Cardiac septum (tissue), 1 donor: ENCODE results near the gene TBX21. TPM values are rescaled to one million over a fixed set of nuclear protein-coding genes. Genes with fewer than 3 reads are reported as not detected.

Experiments used
- DNase-seq: peaks from one replicate; pipeline ENCODE4 v3.0.0-alpha.2; 2020; ENCODE audit warnings: low spot score
- intact Hi-C: fragments of 100-400 bp; cut with DNase I; formaldehyde crosslinking; loops from one replicate; pipeline ENCODE4 v1.14.0; 2022
- total RNA-seq: library from RNA; stranded (reverse); fragmentation: NEBNext Ultra II Directional; extraction: Animal tissue kit (Norgen Biotek cat#: 25700); gene quantifications from one replicate; pipeline ENCODE4 v1.2.1, GENCODE V29; 2021
- donor health status: DM: no; HTN: no; CAD: no.

TBX21 gene
- total RNA-seq, 1 donor from 2014 or later = 0.30 TPM

DNA sequence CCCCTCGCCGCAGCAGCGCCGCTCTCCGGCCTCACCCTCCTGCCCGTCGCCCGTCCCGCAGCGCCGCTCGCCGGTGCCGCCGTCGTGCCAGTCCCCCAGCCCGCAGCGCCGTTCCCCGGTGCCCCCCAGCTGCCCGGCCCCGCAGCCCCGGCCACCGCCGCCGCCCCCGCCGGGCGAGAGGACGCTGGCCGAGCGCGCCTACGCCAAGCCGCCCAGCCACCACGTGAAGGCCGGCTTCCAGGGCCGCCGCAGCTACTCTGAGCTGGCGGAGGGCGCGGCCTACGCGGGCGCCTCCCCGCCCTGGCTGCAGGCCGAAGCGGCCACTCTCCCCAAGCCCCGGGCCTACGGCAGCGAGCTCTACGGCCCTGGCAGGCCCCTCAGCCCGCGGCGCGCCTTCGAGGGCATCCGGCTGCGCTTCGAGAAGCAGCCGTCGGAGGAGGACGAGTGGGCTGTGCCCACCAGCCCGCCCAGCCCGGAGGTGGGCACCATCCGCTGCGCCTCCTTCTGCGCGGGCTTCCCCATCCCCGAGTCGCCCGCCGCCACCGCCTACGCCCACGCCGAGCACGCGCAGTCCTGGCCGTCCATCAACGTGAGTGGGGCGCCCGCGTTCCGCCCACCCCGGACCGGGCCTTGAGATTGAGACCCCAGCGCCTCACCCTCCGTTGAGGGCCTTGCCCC, 24.0 kb upstream of the TBX21 start:
- intact Hi-C loops = no loop called here
- DNase-seq = no peak

DNA sequence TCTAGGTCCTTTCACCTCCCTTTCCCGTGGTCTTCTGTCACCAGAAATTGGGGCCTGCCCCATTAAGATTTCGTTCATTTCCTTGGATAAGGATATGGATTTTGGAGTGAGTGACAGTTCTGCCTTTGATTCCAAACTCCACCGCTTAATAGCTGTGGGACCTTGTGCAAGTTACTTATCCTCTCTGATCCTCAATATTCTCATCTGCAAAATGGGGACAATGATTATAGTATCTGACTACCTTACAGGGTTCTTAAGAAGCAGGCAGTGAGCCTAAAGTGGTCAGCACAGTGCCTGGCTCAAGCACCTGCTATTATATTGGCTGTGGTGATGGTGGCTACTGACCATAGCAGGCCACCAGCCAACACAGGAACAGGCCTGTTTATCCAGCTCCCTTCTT, 23.4 kb upstream of the TBX21 start:
- intact Hi-C loops = no loop called here
- no peak for DNase-seq

DNA sequence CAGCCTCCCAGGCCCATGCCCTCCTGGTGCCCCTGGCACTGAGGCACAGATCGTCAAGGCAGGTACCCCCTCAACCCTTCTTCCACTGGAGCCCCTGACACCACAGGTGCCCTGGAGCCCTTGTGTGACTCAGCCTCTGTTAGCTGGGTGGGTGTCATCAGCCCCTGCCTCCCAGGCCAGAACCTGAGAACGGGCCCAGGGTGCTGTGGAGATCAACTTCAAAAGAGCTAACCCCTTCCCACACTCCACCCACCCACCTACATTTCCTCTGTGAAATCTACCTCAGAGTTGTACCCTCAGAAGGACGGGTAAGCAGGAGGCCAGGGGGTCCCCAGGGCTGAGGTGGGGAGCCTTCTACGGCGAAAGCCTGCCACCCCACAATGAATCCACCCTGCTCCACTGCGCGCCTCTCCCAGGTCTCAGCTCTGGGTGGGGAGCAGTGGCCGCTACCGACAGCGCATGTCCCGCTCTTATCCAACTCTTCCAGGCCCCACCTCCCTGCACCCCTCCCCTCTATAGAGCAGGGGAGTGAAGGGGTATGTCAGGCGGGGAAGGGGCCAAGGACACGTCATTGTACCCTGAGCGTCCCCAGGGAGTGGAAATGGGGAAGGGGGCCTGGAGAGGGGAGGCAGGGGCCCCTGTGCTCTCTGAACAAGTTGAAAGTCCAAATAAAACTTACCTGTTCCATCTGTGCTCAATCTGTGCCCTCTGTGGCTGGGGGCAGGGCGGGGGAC, 21.5 kb upstream of the TBX21 start:
- intact Hi-C loops = no loop called here
- no peak for DNase-seq

DNA sequence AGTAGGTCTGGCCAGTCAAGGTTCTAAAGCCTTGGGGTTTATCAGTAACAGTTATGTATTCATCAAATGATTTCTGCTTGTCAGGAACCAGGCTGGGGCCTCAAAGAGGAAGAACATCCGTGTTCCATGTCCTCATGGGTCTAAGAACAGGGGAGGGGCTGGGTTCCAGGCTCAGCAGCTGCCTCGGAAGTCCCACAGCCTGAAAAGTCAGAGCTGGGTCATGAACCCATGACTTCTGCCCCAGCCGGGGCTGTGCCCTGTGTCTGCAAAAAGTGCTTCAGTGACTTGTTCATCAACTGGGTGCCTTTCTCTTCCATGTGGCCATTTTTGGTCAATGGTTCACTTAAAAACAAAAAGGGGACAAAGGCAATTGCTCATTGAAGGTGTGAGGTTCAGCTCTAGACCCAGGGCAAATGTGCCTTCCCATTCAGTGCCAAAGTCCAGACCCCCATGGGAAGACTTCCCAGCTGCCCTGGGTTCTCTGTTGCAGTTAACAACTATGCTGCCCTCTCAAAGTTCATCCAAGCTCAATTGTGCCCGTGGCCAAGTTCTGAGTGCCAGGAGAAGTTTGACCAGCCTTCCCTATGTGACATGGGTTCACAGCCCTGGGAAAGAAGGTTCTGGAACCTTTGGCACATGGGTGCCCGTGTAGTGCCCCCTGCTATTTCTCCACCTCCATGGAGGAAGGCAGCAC, 20.6 kb upstream of the TBX21 start:
- intact Hi-C loops = no loop called here
- DNase-seq = no peak

DNA sequence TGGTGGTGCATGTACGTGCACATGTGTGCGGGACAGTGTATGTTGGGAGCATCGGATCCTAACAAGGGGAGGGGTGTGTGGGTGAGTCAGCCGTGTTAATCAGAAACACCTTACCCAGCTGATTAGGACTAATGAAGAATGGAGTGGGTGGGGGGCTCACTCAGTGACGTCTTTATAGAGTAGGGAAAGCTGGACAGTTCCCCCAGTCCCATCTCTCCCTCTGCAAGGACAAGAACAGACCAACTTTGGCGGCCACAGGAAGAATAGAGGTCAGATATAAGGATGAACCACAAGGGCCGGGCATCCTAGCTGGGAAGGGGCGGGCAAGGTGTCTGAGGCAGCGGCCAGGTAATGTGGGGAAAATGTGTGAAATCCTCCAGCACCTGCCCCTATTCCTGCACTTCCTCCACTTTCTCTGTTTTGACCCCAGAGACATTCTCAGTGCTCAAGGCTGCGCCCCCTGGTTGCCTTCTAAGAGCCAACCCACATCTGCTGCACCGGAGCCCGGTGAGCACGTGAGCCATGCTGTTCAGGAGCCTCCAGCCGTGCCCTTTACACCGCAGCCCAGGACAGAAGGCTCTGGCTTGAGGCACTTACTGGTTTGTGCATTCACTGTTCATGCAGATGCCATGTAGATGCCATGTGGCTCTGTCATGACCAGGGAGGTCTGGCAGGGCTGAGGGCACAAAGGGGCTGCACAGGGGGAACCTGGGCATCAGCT, 18.9 kb upstream of the TBX21 start:
- no peak for DNase-seq
- intact Hi-C loops = no loop called here

DNA sequence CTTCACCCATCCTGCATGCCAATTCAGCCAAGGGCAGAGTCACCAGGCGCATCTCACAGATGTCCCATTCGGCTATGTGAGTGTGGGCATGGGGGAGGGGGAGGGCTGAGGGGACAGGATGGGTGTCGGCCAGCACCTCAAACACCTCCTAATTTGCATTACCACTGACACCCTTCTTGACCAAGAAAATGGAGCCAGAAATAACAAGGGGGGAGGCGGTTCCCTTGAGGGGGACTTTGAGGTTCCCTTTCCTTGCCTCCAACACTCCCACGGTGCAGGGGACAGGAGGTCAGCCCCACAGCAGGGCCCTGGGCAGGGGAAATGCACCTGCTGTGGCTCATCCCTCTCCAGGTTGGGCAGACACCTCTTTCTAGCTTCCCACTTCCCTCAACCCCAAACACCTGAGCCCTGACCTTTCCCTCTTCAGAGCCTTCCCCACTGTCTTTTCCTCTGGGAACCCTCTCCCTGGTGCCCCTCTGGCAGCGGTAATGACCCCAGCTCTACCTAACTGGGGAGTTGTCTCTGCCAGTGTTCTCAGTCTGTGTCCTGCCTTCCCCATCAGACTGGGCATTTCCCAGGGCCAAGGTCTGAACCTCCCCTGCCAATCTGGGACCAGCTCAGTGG, 18.2 kb upstream of the TBX21 start:
- intact Hi-C loops = no loop called here
- DNase-seq = no peak

DNA sequence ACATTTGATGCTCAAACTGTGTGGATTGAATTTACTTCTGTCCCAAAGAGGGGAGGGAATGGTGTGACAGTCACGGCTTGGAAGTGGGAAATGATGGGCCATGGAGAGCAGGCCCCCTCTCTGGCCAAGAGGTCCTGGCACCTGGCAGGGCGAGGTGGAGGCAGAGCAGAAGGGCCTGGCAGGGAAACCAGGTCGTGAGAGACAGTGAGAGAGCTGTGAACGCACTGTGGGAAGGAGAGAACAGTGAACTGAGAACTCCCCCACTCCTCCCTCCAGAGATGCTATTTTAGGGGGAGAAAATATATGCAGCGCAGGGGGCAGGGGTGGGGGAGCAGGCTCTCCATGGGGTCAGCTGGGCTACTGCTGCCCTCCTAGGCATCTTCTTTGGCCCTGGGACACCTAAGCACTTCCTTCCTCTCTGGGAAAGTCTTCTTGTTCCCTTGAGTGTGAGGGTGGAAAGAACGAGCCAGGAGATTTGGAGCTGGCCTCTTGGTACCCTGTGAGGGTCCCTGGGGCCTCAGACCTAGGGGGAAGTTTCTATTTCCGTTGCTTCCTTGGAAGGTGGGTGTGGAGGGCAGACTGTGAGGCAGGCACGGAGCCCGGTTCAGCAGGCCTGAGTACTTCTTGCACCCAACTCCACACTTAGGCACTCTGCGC, 17.2 kb upstream of the TBX21 start:
- no peak for DNase-seq
- intact Hi-C loops = no loop called here

DNA sequence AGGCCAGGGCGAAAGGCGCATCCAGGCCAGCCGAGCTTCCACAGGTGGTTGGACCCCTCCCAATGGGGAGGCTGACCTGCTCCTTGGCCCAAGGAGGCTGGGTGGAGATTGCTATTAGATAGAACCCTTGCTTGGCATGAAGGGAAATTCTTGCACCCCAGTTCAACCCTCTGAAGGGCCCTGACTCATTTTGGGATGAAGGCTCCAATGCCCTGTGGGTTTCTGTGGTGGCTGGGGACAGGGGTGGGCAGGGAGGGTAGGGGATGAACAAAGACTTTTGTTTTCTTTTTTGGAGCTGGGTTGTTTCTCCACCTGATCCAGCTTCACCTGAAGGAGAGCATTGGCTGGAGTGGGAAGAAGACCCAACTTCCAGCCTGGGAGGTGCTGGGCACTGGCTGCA, 16.7 kb upstream of the TBX21 start:
- intact Hi-C loops = no loop called here
- no peak for DNase-seq

DNA sequence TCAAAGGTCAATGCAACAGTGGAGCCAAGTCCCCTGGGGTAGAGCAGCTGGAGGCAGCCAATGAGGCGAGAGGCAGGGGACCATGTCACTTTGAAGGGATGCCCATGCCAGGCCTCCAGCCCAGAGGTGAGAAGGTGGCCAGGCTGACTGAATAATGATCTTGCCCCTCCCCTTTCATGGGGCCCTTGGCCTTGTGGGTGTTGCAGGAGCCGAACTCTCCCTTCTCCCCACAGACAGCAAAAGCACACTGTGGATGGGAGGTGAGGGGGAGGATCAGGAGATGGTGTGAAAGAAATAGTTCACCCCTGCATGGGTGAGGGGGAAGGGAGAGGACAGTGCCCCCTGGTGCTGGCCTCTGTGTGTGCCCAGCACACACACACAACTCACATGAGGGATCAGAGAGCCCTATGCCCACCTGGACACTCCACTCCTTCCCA, 15.8 kb upstream of the TBX21 start:
- DNase-seq = no peak
- intact Hi-C loops = no loop called here

DNA sequence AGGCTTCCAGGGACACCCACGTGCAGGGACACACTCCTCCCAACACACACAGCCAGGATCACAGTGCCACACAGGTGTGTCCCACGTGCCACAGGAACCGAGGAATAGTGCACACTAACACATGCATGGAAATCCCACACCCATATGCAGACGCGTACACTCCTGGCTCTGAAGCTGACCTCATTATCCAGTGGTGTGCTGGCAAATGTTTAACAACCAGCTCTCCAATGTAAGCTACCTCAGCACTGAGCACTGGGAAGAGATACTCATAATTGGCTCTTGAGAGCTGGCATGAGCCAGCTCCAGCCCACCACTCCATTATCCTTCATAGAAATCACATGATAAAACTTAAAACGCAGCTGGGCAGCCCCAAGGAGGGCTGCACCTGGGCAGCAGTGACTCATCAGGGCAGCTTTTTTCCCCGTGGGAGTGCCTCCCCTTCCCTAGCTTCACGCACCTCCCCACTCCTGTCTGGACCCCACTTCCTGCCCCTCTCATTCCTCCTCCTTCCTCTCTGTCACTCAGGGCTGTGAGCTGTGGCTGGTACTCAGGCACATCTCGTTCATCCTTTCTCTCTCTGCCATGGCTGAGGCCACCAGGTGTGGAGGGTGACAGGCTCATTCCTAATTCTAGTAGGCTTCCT, 14.9 kb upstream of the TBX21 start:
- no peak for DNase-seq
- intact Hi-C loops = no loop called here

DNA sequence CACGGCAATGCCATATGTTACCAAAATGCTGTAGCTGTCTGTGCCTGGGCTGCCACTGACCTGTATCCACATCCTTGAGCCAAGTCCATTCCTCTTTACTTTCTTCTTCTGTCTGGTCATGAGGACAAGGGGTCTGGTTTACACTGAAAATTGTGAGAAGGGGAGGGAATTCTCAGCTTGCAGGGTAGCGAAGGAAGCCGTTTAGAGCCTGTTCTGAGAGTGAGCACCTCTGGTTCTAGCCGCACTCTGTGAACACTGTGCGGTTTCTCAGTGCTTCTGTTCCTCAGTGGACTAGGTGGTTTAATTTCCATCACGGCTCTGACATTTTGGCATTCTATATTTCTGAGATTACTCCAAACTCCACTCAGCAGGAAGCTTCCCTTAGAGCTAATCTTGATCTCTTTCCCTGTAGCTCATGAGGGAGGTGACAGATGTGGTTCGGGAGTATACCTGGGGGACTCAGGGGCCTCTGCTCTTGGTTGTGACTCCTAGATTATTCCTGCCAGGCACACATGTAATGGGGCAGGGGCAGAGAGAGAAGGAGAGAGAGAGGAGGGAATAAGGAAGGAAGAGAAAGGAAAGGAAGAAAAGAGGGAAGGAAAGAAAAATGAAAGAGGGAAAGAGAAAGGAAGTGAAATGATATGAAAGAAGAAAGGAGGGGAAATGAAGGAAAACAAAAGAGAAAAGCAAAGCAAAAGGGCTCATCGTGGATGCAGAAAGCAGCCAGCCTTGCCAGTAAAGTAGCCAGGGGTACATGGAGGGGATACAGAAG, 14.2 kb upstream of the TBX21 start:
- intact Hi-C loops = no loop called here
- no peak for DNase-seq

DNA sequence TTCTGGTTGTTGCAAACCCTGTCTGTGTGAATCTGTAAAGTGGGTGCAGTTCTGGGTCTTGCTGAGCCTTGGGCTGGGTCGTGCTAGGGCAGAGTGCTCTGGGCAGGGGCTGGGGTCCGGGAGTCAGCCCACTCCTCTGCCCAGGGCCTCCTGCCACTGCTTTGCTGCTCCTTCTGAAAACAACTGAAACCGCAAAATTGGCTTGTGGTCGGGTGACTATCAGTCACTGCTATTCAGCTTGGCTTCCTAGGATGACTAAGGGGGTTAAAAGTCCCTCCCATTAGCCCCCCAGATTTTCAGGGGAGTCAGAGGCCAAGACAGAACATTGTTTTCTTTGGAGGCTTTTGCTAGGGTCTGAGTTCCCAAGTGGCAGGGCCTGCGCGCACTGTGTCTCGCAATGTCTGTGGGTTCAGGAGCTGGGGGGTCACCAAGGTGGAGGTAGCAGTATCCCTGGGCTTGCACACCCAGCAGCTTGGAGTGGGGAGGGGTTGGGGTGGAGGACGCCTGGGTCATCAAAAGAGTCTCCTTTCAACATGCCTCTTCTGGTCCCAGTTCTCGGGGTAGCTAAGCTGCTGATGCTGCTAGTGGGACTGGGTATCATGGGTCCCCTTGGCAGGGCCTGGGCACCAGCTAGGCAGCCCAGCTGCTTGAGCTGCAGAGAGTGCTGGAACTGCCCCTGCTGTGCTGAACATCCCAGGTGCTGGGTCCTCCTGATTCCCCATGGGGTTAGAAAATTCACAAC, 13.5 kb upstream of the TBX21 start:
- intact Hi-C loops = no loop called here
- no peak for DNase-seq

DNA sequence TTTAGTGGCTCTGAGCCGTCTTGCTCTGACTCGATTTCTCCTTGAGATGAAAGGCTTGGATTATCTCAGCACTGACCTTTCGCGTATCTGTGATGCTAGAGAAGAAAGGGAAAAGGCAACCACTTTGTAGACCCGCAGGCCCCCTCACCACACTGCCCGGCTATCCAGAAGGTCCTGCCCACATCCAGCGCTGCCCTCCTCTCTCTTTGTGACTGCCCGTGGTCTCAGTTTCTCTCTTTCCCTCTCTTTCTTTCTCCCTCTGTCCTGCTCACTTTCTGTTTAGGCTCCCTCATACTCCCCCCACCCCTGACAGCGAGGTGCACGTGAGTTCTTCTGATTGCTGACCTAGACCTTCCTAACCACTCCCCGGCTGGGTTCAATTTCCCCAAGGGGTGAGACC, 12.8 kb upstream of the TBX21 start:
- intact Hi-C loops = no loop called here
- DNase-seq = no peak

DNA sequence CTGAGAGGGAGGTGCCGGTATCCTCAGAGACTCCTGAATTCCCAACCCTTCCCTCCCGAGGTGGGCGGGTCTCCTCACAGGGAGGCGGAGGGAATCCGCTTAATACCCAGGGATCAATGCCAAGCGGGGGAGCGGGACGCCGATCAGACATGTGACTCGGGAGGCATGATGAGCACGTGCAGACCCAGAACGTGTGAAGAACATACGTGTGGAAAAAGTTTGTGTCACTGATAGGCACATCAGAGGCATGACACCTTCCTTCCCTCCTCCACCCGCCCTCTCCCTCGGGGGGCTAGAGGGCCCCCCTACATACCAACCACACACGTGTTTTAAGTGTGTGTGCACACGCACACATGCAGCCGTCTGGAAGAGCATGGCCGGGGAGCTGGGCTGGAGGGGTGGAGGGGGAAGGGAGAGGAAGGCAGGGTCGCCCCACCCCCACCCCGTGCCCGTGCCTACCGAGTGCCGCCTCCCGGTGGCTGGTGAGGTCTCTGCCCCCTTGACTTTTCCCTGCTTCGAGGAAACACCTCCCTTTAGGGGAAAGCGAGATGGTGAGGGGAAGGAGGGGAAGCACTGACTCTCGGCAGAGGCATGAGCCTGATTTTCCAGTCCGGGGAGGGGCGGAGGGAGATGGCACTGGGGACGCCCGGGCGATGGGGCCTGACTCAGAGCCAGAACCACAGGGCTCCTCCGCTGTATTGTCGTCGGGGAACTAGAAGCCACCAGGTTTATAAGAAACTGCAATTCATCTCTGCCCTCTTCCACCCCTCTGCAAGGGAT, 12.1 kb upstream of the TBX21 start:
- DNase-seq = no peak

DNA sequence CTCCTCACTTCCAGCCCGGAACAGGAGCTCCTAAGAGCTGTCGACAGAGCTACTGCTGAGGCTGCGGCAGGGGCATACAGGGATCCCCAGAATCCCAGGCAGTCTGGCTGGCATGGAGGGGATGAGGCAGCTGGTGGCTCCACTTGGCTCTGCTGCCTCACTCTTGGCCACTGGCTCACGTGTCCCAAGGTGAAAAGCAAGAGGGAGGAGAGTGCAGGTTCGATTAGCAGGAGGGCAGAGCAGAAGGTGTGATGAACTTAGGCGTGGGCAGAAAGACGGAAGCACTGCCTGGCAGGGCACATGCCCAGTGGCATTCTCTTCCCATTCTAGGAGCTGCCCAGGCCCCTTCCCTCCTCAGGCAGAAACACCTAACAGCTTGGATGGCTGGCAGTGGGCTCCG, 11.3 kb upstream of the TBX21 start:
- intact Hi-C loops = no loop called here
- DNase-seq = no peak

More for the DNA sequence above, 12.1 kb upstream of the TBX21 start:
- intact Hi-C loops = no loop called here

DNA sequence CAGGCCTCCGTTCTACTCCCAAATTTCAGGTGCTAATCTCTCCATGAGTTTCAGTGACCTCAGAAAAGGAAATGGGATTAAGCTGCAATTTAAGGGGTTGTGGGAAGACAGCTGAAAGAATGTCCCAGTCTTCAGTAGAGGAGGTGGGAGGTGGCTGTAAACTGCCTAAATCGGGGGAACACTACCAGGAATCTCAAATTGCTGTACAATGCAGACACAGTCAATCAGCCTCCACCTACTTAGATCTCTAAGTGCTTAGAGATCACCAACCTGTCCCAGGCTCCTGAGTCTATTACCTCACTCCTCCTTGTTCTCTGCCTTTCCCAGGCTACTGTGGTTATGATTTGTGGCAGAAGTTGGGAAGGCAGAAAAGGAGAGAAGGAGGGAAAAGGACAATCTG, 8.3 kb upstream of the TBX21 start:
- no peak for DNase-seq

More for the DNA sequence above, 8.3 kb upstream of the TBX21 start:
- intact Hi-C loops = no loop called here
